ENCODE measurements around the gene MANSC1.

- TF ChIP-seq POLR2A (IDR thresholded peaks at IDR 0.05) (no peak), CTCF (IDR thresholded peaks at IDR 0.05) (no peak)
Observed at GRCh38 chr12:12357719-12358461, 7.8 kb upstream of the MANSC1 start.
